Right lobe of liver (tissue), 6 donors: Measurements from ENCODE around the gene SPG11. TPM values are rescaled to one million over a fixed set of nuclear protein-coding genes. Genes with fewer than 3 reads are reported as not detected.

Experiments used
- ATAC-seq, 4 donors: fragments of 200-7000 bp; cut with Tn5 transposase; one replicate each; pipeline ENCODE4 v1.9.1; 2020; ENCODE audit warnings: mild to moderate bottlenecking in 4 of 4, moderate library complexity in 4 of 4
- DNase-seq, 3 donors: peaks; one replicate each; pipeline ENCODE4 v3.0.0-alpha.2; 2020
- H3K27ac ChIP-seq, 3 donors: fragments of 200-600 bp; one replicate each; pipeline ENCODE4 v1.8.0; 2022
- H3K27me3 ChIP-seq, 2 donors: fragments of 200-600 bp; one replicate each; pipeline ENCODE4 v1.8.0; 2022
- H3K36me3 ChIP-seq, 4 donors: fragments of 200-600 bp; sonication (generic) in 1 of 4; one replicate each; pipeline versions ENCODE4 v1.5.1 to v1.8.0; 2017 to 2022; ENCODE audit warnings: control low read depth in 1 of 4
- H3K4me1 ChIP-seq, 4 donors: fragments of 200-600 bp; sonication (generic) in 1 of 4; one replicate each; pipeline versions ENCODE4 v1.5.1 to v1.8.0; 2017 to 2022; ENCODE audit warnings: control low read depth in 1 of 4
- H3K4me3 ChIP-seq, 3 donors: fragments of 200-600 bp; one replicate each; pipeline ENCODE4 v1.8.0; 2022
- H3K9me3 ChIP-seq, 4 donors: fragments of 200-600 bp; sonication (generic) in 1 of 4; one replicate each; pipeline versions ENCODE4 v1.5.1 to v1.8.0; 2017 to 2022; ENCODE audit warnings: control low read depth in 1 of 4
- POLR2A ChIP-seq: fragments of 450-650 bp; IDR thresholded peaks from one replicate; pipeline ENCODE4 v1.6.1; 2017; ENCODE audit warnings: antibody characterized with exemption, mild to moderate bottlenecking
- WGBS: methylation state at CpG from one replicate; pipeline ENCODE4 v1.1.6; 2018; ENCODE audit warnings: low coverage, low lambda C conversion rate; ENCODE audit not compliant: insufficient coverage; ENCODE audit errors: missing lambda C conversion rate; 5-methylcytosine and 5-hydroxymethylcytosine counted together
- intact Hi-C, 2 donors: fragments of 100-400 bp; cut with DNase I; formaldehyde crosslinking; loops; one replicate each; pipeline versions ENCODE4 v1.11.2 to v1.14.1; 2022
- total RNA-seq, 6 experiments: library from RNA; depleted of rRNA in 2 of 6; stranded (reverse); fragments of >200 nt in 2 of 6; fragmentation: NEBNext Ultra II Directional in 3 of 6; extraction: Animal tissue kit (Norgen Biotek cat#: 25700) in 3 of 6; gene quantifications; one replicate each; pipeline versions ENCODE4 v1.1.0 to v1.2.4, GENCODE V29; 2016 to 2023
- TF ChIP-seq, protein P1 (sequence below), 4 donors: fragments of 200-600 bp in 3 of 4; fragments of 450-650 bp in 1 of 4; IDR thresholded peaks; one replicate each; pipeline versions ENCODE4 v1.5.1 to v1.8.0; 2016 to 2022; ENCODE audit warnings: antibody characterized with exemption in 4 of 4, mild to moderate bottlenecking in 2 of 4
- donor health status: DM: no; HTN: yes; CAD: no.
- donor health status: DM: no; HTN: no; CAD: no.
- donor health status: DM: no; HTN: no; CAD: no.
- donor health status: DM: no; HTN: yes; CAD: no.
- donor health status: DM: no; HTN: yes; CAD: no.

SPG11 gene
- total RNA-seq, 6 experiments from 2014 or later = 35.4 to 55.6 (median 40.8) TPM

DNA sequence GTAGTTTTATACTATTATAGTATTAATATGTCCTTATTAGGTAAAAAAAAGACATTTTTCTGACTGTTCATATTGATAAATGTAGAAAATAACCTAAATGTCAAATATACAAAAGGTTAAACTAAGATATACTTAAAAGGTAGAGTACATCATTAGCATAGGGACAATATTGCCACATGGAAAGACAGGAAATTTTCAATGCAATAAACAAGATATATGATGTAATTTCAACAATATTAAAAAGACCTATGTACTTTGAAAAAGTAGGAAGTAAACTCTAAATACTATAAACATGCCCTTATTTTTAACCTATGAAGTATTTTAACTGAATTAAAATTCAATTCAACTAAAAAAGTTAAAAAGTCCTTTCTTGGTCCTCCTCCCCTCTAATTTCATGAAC lies 1.9 kb downstream of the SPG11 start:
- Histone ChIP-seq H3K27me3 (no peaks in the 10 kb centered on the region), H3K4me1 (peaks cover 0 to 21% (median 5%) of the 10 kb centered on the region in 4 donors), H3K4me3 (no peak overlapping the region), H3K27ac (no peak overlapping the region), H3K9me3 (no peaks in the 10 kb centered on the region), H3K36me3 (peaks cover 0 to 35% (median 12%) of the 10 kb centered on the region in 4 donors)
- intact Hi-C loops = loop anchor here (10.0 kb wide), 1 partner anchor 73 kb away; the partner anchor contains the start of gene TRIM69 (in 2 of the 2)
- TF ChIP-seq, protein P1, sequence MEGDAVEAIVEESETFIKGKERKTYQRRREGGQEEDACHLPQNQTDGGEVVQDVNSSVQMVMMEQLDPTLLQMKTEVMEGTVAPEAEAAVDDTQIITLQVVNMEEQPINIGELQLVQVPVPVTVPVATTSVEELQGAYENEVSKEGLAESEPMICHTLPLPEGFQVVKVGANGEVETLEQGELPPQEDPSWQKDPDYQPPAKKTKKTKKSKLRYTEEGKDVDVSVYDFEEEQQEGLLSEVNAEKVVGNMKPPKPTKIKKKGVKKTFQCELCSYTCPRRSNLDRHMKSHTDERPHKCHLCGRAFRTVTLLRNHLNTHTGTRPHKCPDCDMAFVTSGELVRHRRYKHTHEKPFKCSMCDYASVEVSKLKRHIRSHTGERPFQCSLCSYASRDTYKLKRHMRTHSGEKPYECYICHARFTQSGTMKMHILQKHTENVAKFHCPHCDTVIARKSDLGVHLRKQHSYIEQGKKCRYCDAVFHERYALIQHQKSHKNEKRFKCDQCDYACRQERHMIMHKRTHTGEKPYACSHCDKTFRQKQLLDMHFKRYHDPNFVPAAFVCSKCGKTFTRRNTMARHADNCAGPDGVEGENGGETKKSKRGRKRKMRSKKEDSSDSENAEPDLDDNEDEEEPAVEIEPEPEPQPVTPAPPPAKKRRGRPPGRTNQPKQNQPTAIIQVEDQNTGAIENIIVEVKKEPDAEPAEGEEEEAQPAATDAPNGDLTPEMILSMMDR (IDR thresholded peaks at IDR 0.05) = no peak
- TF ChIP-seq POLR2A = no peak
- ATAC-seq = no peak
- no peak for DNase-seq

- ATAC-seq (no peak), DNase-seq (no peak)
- no peaks in the 10 kb centered on the region for H3K27me3 ChIP-seq
- H3K4me1 ChIP-seq = peaks cover 0 to 19% (median 5%) of the 10 kb centered on the region in 4 donors
- no peak overlapping the region for H3K27ac ChIP-seq
- 86% methylated on average over 3 of the region's 3 CpGs for WGBS
- H3K4me3 ChIP-seq = no peak overlapping the region
- no peak for TF ChIP-seq POLR2A
- TF ChIP-seq, protein P1 (IDR thresholded peaks at IDR 0.05) = no peak
- no peaks in the 10 kb centered on the region for H3K9me3 ChIP-seq
- intact Hi-C loops = no loop called here
- H3K36me3 ChIP-seq = peaks cover 0 to 48% (median 12%) of the 10 kb centered on the region in 4 donors
Measured at GRCh38 chr15:44659056-44659455, 4.4 kb downstream of the SPG11 start.

DNA sequence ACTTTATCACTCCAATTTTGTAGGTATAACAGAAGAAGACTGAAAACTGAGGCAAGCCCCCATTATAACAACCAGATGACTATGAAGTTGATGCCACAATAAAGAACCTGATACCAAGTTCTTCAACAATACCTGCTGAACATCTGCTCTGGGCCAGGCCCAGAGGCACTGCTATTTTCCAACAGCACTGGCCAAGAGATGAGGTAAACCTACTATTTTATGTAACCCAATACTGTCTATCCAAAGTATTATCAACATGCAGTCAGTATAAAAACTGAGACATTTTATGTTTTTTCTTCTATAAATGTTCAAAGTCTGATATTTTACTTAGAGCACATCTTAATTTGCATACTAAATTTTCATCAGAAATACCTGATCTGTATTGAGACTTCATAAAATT lies 6.1 kb downstream of the SPG11 start:
- Histone ChIP-seq H3K36me3 (peaks cover 7 to 60% (median 15%) of the 10 kb centered on the region in 4 donors), H3K27ac (no peak overlapping the region)
- intact Hi-C loops = no loop called here

DNA sequence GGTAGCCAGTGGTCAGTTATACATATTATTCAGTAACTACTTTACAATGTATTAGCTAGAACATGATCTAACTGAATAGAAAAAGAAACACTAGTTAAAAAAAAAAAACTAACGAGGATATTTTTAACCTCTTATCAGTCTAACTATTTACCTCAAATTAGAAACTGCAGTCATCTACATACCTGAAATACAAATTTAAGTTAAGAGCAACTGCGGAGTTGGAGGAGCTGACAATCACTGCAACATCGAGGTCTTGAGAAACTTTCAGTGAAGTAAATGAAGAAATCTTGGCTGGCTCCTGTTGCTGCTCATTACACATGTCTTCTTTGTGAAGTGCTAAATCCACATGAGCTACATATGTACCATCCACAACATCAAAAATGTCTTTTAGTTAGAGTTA lies 6.5 kb downstream of the SPG11 start:
- no peak overlapping the region for H3K27ac ChIP-seq
- 87% methylated on average over 3 of the region's 3 CpGs for WGBS
- no peaks in the 10 kb centered on the region for H3K9me3 ChIP-seq
- H3K4me1 ChIP-seq = peaks cover 0 to 10% (median 3%) of the 10 kb centered on the region in 4 donors
- no peak overlapping the region for H3K4me3 ChIP-seq
- no peak for TF ChIP-seq POLR2A
- TF ChIP-seq, protein P1 (IDR thresholded peaks at IDR 0.05) = no peak
- H3K27me3 ChIP-seq = no peaks in the 10 kb centered on the region
- intact Hi-C loops = no loop called here
- no peak for ATAC-seq
- DNase-seq = no peak
- peaks cover 7 to 62% (median 17%) of the 10 kb centered on the region in 4 donors for H3K36me3 ChIP-seq

More for the DNA sequence above, 6.1 kb downstream of the SPG11 start:
- Histone ChIP-seq H3K4me1 (peaks cover 0 to 13% (median 5%) of the 10 kb centered on the region in 4 donors), H3K9me3 (no peaks in the 10 kb centered on the region), H3K4me3 (no peak overlapping the region), H3K27me3 (no peaks in the 10 kb centered on the region)
- ATAC-seq (no peak), DNase-seq (no peak)
- no peak for TF ChIP-seq POLR2A
- TF ChIP-seq, protein P1 (IDR thresholded peaks at IDR 0.05) = no peak

GRCh38 chr15:44656298-44656697 lies 7.2 kb downstream of the SPG11 start:
- intact Hi-C loops = no loop called here

More at GRCh38 chr15:44656298-44656697, 7.2 kb downstream of the SPG11 start:
- no peak overlapping the region for H3K27ac ChIP-seq
- ATAC-seq (no peak), DNase-seq (no peak)
- TF ChIP-seq, protein P1 (IDR thresholded peaks at IDR 0.05) = no peak
- TF ChIP-seq POLR2A = no peak
- peaks cover 0 to 4% (median 0%) of the 10 kb centered on the region in 4 donors for H3K4me1 ChIP-seq
- H3K4me3 ChIP-seq = no peak overlapping the region
- no peaks in the 10 kb centered on the region for H3K27me3 ChIP-seq
- WGBS = 100% methylated on average over 1 of the region's 1 CpG
- no peaks in the 10 kb centered on the region for H3K9me3 ChIP-seq
- peaks cover 9 to 68% (median 21%) of the 10 kb centered on the region in 4 donors for H3K36me3 ChIP-seq
